B cell (primary cell): ENCODE data around the gene RPL10. TPM values are rescaled to one million over a fixed set of nuclear protein-coding genes. Genes with fewer than 3 reads are reported as not detected.
A peak's percentile ranks its signal among the peaks of the same experiment; 100 is the strongest.
"Not testable (repeated sequence)": the region's sequence is repeated elsewhere in the genome, so short reads cannot be mapped to it uniquely, and the experiment has no call there.

Source experiments
- ATAC-seq: fragments of 200-7000 bp; cut with Tn5 transposase; one replicate; pipeline ENCODE4 v1.10.0; 2021; ENCODE audit warnings: low read depth, mild to moderate bottlenecking, moderate number of reproducible peaks, moderate library complexity
- CTCF ChIA-PET: fragments of 350-600 bp; sonication (Branson Sonifier 250); formaldehyde crosslinking; loops from one replicate; lab custom pipeline; 2021; ENCODE audit warnings: antibody characterized with exemption, inconsistent platforms; lab: Charles Lee
- POLR2A ChIA-PET: fragments of 350-600 bp; sonication (Branson Sonifier 250); formaldehyde crosslinking; loops from one replicate; lab custom pipeline; 2021; ENCODE audit warnings: antibody characterized with exemption; lab: Charles Lee
- DNase-seq: peaks from one replicate; pipeline ENCODE4 v3.0.0; 2013
- H2AFZ ChIP-seq: 2 replicates; pipeline ENCODE4 v1.6.1; 2012; ENCODE audit warnings: mild to moderate bottlenecking, low read depth, low read length; ENCODE audit not compliant: insufficient read depth, poor library complexity, severe bottlenecking
- H3K27ac ChIP-seq, 2 donors: 1 replicate in 1 of 2; 2 replicates in 1 of 2; pipeline ENCODE4 v1.5.1; 2012 to 2013; ENCODE audit warnings: low read length in 2 of 2, mild to moderate bottlenecking in 2 of 2, moderate library complexity in 1 of 2
- H3K27me3 ChIP-seq, 4 experiments: fragments of 200-600 bp in 1 of 4; sonication (generic) in 1 of 4; replicated peaks in 1 of 4; 1 replicate in 2 of 4; 2 replicates in 2 of 4; pipeline versions ENCODE4 v1.6.1 to v1.7.0; 2013 to 2016; ENCODE audit warnings: low read length in 3 of 4, mild to moderate bottlenecking in 2 of 4, mixed read lengths in 1 of 4, moderate library complexity in 1 of 4; ENCODE audit not compliant: insufficient read depth in 4 of 4, control insufficient read depth in 3 of 4; ENCODE audit errors: control extremely low read depth in 1 of 4
- H3K36me3 ChIP-seq, 2 experiments: replicated peaks in 1 of 2; 1 replicate in 1 of 2; 2 replicates in 1 of 2; pipeline versions ENCODE4 v1.6.1 to v1.7.1; 2013; ENCODE audit warnings: low read length in 1 of 2; ENCODE audit not compliant: insufficient read depth in 2 of 2, control insufficient read depth in 1 of 2; ENCODE audit errors: control extremely low read depth in 1 of 2, extremely low read depth in 1 of 2
- H3K4me1 ChIP-seq, 2 donors: fragments of 200-600 bp in 1 of 2; sonication (generic) in 1 of 2; 1 replicate in 1 of 2; 2 replicates in 1 of 2; pipeline versions ENCODE4 v1.5.1 to v1.6.1; 2013 to 2017; ENCODE audit warnings: low read length in 2 of 2; ENCODE audit not compliant: control insufficient read depth in 2 of 2, insufficient read depth in 2 of 2
- H3K4me2 ChIP-seq: replicated peaks from 2 replicates; pipeline ENCODE3; 2012; ENCODE audit warnings: mild to moderate bottlenecking, low read depth, low read length; ENCODE audit not compliant: poor library complexity, severe bottlenecking
- H3K4me3 ChIP-seq, 5 experiments: fragments of 200-600 bp in 1 of 5; sonication (generic) in 1 of 5; 1 replicate in 3 of 5; 2 replicates in 2 of 5; pipeline versions ENCODE4 v1.5.1 to v1.7.0; 2011 to 2016; ENCODE audit warnings: low read length in 4 of 5, mild to moderate bottlenecking in 4 of 5, low read depth in 2 of 5, control low read depth in 1 of 5, moderate library complexity in 1 of 5; ENCODE audit not compliant: insufficient read depth in 1 of 5; ENCODE audit errors: control extremely low read depth in 1 of 5, extremely low read depth in 1 of 5
- H3K79me2 ChIP-seq: fragments of 200-600 bp; sonication (generic); one replicate; pipeline ENCODE4 v1.6.0; 2016; ENCODE audit warnings: low read length; ENCODE audit not compliant: control insufficient read depth, insufficient read depth
- H3K9ac ChIP-seq: fragments of 200-600 bp; sonication (generic); 2 replicates; pipeline ENCODE4 v1.6.1; 2017; ENCODE audit warnings: mild to moderate bottlenecking, low read length, moderate library complexity
- H3K9me3 ChIP-seq, 3 donors: one replicate each; pipeline versions ENCODE4 v1.6.1 to v1.7.1; 2013; ENCODE audit warnings: low read length in 2 of 3; ENCODE audit not compliant: control insufficient read depth in 2 of 3, insufficient read depth in 1 of 3; ENCODE audit errors: control extremely low read depth in 1 of 3
- H4K20me1 ChIP-seq: 2 replicates; pipeline ENCODE4 v1.6.0; 2012; ENCODE audit warnings: mild to moderate bottlenecking, low read length; ENCODE audit not compliant: insufficient read depth, control insufficient read depth, poor library complexity, severe bottlenecking
- H3K27ac Mint-ChIP-seq: one replicate; pipeline ENCODE4 v1.8.0; 2021; ENCODE audit warnings: mixed read lengths
- H3K27me3 Mint-ChIP-seq: one replicate; pipeline ENCODE4 v1.8.0; 2021; ENCODE audit warnings: mixed read lengths
- H3K4me1 Mint-ChIP-seq: one replicate; pipeline ENCODE4 v1.8.0; 2021; ENCODE audit warnings: mixed read lengths
- H3K4me3 Mint-ChIP-seq: one replicate; pipeline ENCODE4 v1.8.0; 2021; ENCODE audit warnings: mixed read lengths
- H3K9me3 Mint-ChIP-seq: one replicate; pipeline ENCODE4 v1.8.0; 2022; ENCODE audit warnings: mixed read lengths; ENCODE audit not compliant: insufficient read depth
- WGBS: methylation state at CpG from one replicate; pipeline ENCODE4 v1.1.5; 2013; ENCODE audit warnings: missing lambda C conversion rate; ENCODE audit not compliant: insufficient coverage; 5-methylcytosine and 5-hydroxymethylcytosine counted together
- intact Hi-C: fragments of 100-400 bp; cut with micrococcal nuclease; formaldehyde crosslinking; loops from one replicate; pipeline ENCODE4 v1.10.0; 2022
- polyA plus RNA-seq: library from polyadenylated mRNA; depleted of rRNA; stranded (reverse); fragments of >200 nt; gene quantifications from 2 replicates; pipeline ENCODE4 v1.2.3, GENCODE V29; 2012
- total RNA-seq, 2 donors: library from RNA; stranded (reverse); fragments of 120-200 nt in 1 of 2; gene quantifications; 1 replicate in 1 of 2; 2 replicates in 1 of 2; pipeline versions ENCODE4 v1.2.3 to v1.2.4, GENCODE V29; 2013 to 2022

Gene RPL10
- total and polyA plus RNA-seq, 2 donors (not counting 1 experiment from before 2014, with no cell fraction given) = 4,073 to 16,482 TPM

DNA sequence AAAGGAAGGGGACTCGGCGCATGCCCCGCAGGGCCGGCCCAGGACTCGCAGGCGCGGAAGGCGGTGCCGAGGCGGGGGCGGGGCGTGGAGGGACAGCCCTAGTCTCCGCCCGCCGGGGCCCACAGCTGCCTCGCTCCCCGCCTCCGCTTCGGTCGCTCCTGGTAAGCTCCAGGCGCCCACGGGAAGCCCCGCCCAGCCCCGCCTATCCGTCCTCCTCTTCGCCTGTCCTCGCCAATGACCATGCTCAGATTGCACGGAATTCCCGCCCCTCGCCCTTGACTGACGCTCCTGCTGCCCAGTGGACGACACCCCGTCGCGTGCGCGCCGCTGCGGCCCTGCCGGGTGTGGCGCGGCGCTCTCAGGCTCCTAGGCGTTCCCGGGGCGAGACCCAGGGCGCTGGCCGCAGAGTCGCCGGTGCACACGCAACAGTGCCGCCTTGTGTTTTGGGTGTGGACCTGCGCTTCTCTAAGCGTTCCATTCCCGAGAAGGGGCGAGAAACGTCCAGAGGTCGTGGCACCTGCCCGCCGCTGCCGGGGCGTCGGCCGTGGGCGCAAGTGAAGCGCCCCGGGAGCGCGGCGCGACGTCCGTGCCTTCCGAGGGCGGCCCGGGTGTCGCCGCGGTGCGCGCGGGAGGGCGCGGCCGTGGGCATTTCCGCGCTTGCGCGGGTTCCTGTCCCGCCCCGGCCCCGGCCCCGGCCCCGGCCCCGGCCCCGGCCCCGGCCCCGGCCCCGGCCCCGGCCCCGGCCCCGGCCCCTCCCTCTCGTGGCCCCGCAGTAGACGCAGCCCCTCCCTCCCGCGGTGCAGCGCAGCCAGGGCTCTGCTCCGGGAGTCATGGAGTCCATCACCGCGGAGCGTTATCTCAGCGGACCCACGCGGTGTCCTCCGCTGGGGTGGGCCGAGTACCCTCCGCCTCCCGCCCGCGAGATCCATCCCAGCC is 8.1 kb upstream of the RPL10 start:
- H3K4me2 ChIP-seq, POLR2A ChIA-PET, H3K27ac Mint-ChIP-seq, H3K27me3 Mint-ChIP-seq, H3K36me3 ChIP-seq, H3K4me1 ChIP-seq, H4K20me1 ChIP-seq, H3K9ac ChIP-seq, H3K9me3 Mint-ChIP-seq, H3K79me2 ChIP-seq, H3K4me3 ChIP-seq, H2AFZ ChIP-seq, H3K4me3 Mint-ChIP-seq, CTCF ChIA-PET, intact Hi-C loops, H3K9me3 ChIP-seq, H3K4me1 Mint-ChIP-seq, DNase-seq, H3K27me3 ChIP-seq: not testable (repeated sequence)
- H3K27ac ChIP-seq = peak overlapping the region in 1 of 2 donors; percentile 38
- ATAC-seq = peak; percentile 71
- WGBS = 0% methylated on average over 7 of the region's 121 CpGs

DNA sequence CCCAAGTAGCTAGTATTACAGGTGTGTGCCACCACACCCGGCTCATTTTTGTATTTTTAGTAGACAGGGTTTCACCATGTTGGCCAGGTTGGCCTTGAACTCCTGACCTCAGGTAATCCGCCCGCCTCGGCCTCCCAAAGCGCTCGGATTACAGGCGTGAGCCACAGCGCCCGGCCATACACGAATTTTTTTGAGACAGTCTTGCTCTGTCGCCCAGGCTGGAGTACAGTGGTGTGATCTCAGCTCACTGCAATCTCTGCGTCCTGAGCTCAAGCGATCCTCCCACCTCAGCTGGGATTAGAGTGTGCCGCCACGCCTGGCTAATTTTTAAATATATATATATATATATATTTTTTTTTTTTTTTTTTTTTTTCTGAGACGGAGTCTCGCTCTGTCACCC is 1.8 kb upstream of the RPL10 start:
- H3K9me3 Mint-ChIP-seq, H3K4me2 ChIP-seq, H3K79me2 ChIP-seq, H3K27ac Mint-ChIP-seq, ATAC-seq, H3K9ac ChIP-seq, DNase-seq, H3K4me3 ChIP-seq, H3K27ac ChIP-seq, H3K4me3 Mint-ChIP-seq, H3K27me3 ChIP-seq, H2AFZ ChIP-seq, CTCF ChIA-PET, H3K9me3 ChIP-seq, H3K27me3 Mint-ChIP-seq: not testable (repeated sequence)
- POLR2A ChIA-PET = interaction anchor here (0.9 to 2.8 kb wide), 2 partner anchors 13 to 18 kb away, joined by 3 to 7 read pairs; partner anchors contain the start of gene EMD
- intact Hi-C loops = loop anchor here (5.0 kb wide), 2 partner anchors 96 to 121 kb away; partner anchors contain the start of genes FAM3A and SLC10A3
- H3K36me3 ChIP-seq = peaks cover 0 to 20% of the 10 kb centered on the region in 2 experiments
- H3K4me1 ChIP-seq = peaks cover 12 to 20% of the 10 kb centered on the region in 2 donors
- 99% methylated on average over 10 of the region's 17 CpGs for WGBS
- H4K20me1 ChIP-seq = peaks cover 28% of the 10 kb centered on the region
- H3K4me1 Mint-ChIP-seq = peaks cover 16% of the 10 kb centered on the region
